Measurements from ENCODE around the gene KMO.

DNA sequence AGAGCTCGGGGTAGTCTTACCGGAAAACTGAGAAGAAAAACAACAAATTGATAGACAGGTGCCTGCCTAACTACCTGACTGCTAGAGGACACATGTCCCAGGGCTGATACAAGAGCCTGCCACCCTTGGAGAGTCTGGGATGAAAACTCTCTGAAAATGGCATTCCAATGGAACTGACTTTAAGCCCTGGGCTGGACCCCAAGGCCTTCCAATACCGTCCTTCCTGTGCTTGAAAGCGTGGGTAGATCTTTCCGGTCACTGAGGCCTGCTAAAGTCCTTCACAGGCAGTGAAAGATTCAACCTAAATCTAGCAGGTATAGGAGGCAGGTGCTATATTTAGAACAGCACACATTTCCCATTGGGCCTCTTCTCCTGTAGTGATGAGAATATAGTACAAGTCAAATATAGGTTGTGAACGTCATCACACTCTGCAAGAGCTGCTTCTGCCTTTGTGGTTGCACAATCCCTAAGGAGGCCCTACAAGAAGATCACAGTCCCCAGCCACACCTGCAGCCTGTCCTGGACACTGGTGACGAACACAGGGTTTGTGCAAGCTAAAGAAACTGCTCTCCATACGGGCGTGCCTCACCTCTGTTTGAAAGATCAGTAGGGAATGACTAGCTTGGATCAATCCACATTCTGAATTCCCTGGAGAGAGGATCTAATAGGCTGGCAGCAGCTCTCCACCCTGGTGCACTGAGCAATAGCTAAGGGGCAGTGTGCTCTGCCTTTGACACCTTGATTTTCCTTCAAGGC, 108.9 kb downstream of the KMO start:
- TF ChIP-seq EZH2 (IDR thresholded peaks at IDR 0.05) (no peak), EZH2phosphoT487 (IDR thresholded peaks at IDR 0.05) (no peak)
- TF ChIP-seq, protein P1, sequence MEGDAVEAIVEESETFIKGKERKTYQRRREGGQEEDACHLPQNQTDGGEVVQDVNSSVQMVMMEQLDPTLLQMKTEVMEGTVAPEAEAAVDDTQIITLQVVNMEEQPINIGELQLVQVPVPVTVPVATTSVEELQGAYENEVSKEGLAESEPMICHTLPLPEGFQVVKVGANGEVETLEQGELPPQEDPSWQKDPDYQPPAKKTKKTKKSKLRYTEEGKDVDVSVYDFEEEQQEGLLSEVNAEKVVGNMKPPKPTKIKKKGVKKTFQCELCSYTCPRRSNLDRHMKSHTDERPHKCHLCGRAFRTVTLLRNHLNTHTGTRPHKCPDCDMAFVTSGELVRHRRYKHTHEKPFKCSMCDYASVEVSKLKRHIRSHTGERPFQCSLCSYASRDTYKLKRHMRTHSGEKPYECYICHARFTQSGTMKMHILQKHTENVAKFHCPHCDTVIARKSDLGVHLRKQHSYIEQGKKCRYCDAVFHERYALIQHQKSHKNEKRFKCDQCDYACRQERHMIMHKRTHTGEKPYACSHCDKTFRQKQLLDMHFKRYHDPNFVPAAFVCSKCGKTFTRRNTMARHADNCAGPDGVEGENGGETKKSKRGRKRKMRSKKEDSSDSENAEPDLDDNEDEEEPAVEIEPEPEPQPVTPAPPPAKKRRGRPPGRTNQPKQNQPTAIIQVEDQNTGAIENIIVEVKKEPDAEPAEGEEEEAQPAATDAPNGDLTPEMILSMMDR (IDR thresholded peaks at IDR 0.05), result no peak

Measured in neural progenitor cell (in vitro differentiated cells).